Neural cell (in vitro differentiated cells): ENCODE data around the gene GJB3. TPM values are rescaled to one million over a fixed set of nuclear protein-coding genes. Genes with fewer than 3 reads are reported as not detected.

ENCODE experiments used
- H2AFZ ChIP-seq: fragments of 200-600, 300-800 bp; sonication (generic), shearing (Covaris generic); 2 replicates; pipeline ENCODE4 v1.6.0; 2014; ENCODE audit warnings: low read depth, mild to moderate bottlenecking, antibody characterized with exemption, low read length, moderate library complexity
- H3F3A ChIP-seq: fragments of 200-600 bp; shearing (Covaris generic); 2 replicates; pipeline ENCODE4 v1.6.1; 2016; ENCODE audit warnings: mild to moderate bottlenecking, moderate library complexity, mixed read lengths, antibody characterized with exemption, low read length; ENCODE audit not compliant: insufficient read depth, poor library complexity, severe bottlenecking
- H3K27ac ChIP-seq: fragments of 200-600, 300-800 bp; sonication (generic), shearing (Covaris generic); 2 replicates; pipeline ENCODE4 v1.5.1; 2014; ENCODE audit warnings: mild to moderate bottlenecking, low read length, moderate library complexity
- H3K27me3 ChIP-seq: fragments of 300-800, 200-600 bp; sonication (generic), shearing (Covaris generic); 2 replicates; pipeline ENCODE4 v1.6.0; 2014; ENCODE audit warnings: mild to moderate bottlenecking, low read depth, low read length, moderate library complexity; ENCODE audit not compliant: insufficient read depth
- H3K36me3 ChIP-seq: fragments of 300-800, 200-600 bp; sonication (generic), shearing (Covaris generic); 2 replicates; pipeline ENCODE4 v1.5.1; 2014; ENCODE audit warnings: mild to moderate bottlenecking, antibody characterized with exemption, low read length, moderate library complexity; ENCODE audit not compliant: insufficient read depth
- H3K4me2 ChIP-seq: fragments of 300-800, 200-600 bp; sonication (generic), shearing (Covaris generic); 2 replicates; pipeline ENCODE4 v1.6.0; 2014; ENCODE audit warnings: mild to moderate bottlenecking, low read length
- H3K4me3 ChIP-seq: fragments of 300-800, 200-600 bp; sonication (generic), shearing (Covaris generic); 2 replicates; pipeline ENCODE4 v1.5.1; 2014; ENCODE audit warnings: mild to moderate bottlenecking, low read length, moderate library complexity
- H3K79me2 ChIP-seq: fragments of 200-600 bp; shearing (Covaris generic); replicated peaks from 2 replicates; pipeline ENCODE4 v1.6.0; 2014; ENCODE audit warnings: mild to moderate bottlenecking, low read length, moderate library complexity; ENCODE audit not compliant: insufficient read depth
- H3K9ac ChIP-seq: fragments of 300-800, 200-600 bp; sonication (generic), shearing (Covaris generic); 2 replicates; pipeline ENCODE4 v1.6.1; 2016; ENCODE audit warnings: mild to moderate bottlenecking, low read length, mixed read lengths
- H3K9me2 ChIP-seq: fragments of 200-600 bp; shearing (Covaris generic); 2 replicates; pipeline ENCODE4 v1.6.1; 2016; ENCODE audit warnings: mild to moderate bottlenecking, low read length, mixed read lengths; ENCODE audit not compliant: insufficient read depth
- H3K9me3 ChIP-seq: fragments of 200-600, 300-800 bp; sonication (generic), shearing (Covaris generic); 2 replicates; pipeline ENCODE4 v1.6.1; 2016; ENCODE audit warnings: mild to moderate bottlenecking, mixed run types, low read length, moderate library complexity, mixed read lengths
- H4K20me1 ChIP-seq: fragments of 200-600 bp; shearing (Covaris generic); 2 replicates; pipeline ENCODE4 v1.6.1; 2016; ENCODE audit warnings: mild to moderate bottlenecking, mixed run types; ENCODE audit not compliant: insufficient read depth
- EP300 ChIP-seq: fragments of 450-650 bp; conservative IDR thresholded peaks from 2 replicates; pipeline ENCODE4 v1.6.1; 2014; ENCODE audit warnings: antibody characterized with exemption, mild to moderate bottlenecking, moderate library complexity; ENCODE audit not compliant: poor library complexity, severe bottlenecking
- EZH2 ChIP-seq: fragments of 200-600, 300-800 bp; shearing (Covaris generic), sonication (generic); IDR thresholded peaks from 2 replicates; pipeline ENCODE4 v1.6.1; 2014; ENCODE audit warnings: antibody characterized with exemption, low read length, borderline replicate concordance, mild to moderate bottlenecking; ENCODE audit not compliant: insufficient read depth, poor library complexity, severe bottlenecking
- MXI1 ChIP-seq: fragments of 450-650 bp; conservative IDR thresholded peaks from 2 replicates; pipeline ENCODE4 v1.6.1; 2014; ENCODE audit warnings: antibody characterized with exemption, mild to moderate bottlenecking; ENCODE audit not compliant: poor library complexity, severe bottlenecking
- POLR2AphosphoS5 ChIP-seq: IDR thresholded peaks from 2 replicates; pipeline ENCODE4 v1.6.1; 2012
- RAD21 ChIP-seq: fragments of 450-650 bp; conservative IDR thresholded peaks from 2 replicates; pipeline ENCODE4 v1.6.1; 2014; ENCODE audit warnings: antibody characterized with exemption, mild to moderate bottlenecking, moderate library complexity
- SMC3 ChIP-seq: fragments of 450-650 bp; conservative IDR thresholded peaks from 2 replicates; pipeline ENCODE4 v1.6.1; 2014; ENCODE audit warnings: antibody characterized with exemption, mild to moderate bottlenecking, moderate library complexity; ENCODE audit not compliant: poor library complexity
- TAF1 ChIP-seq: IDR thresholded peaks from 2 replicates; pipeline ENCODE4 v1.6.1; 2012; ENCODE audit warnings: low read depth
- polyA plus RNA-seq: library from polyadenylated mRNA; depleted of rRNA; stranded (reverse); fragments of >200 nt; gene quantifications from 2 replicates; pipeline ENCODE4 v1.2.3, GENCODE V29; 2014
- TF ChIP-seq, protein P1 (sequence below): IDR thresholded peaks from 2 replicates; pipeline ENCODE4 v1.6.1; 2012; ENCODE audit warnings: borderline replicate concordance
- TF ChIP-seq, protein P2 (sequence below): fragments of 450-650 bp; IDR thresholded peaks from 2 replicates; pipeline ENCODE4 v1.5.1; 2014; ENCODE audit warnings: antibody characterized with exemption, mild to moderate bottlenecking, moderate library complexity; ENCODE audit not compliant: poor library complexity, severe bottlenecking

GJB3 gene
- polyA plus RNA-seq, 1 donor from 2014 or later: not detected

DNA sequence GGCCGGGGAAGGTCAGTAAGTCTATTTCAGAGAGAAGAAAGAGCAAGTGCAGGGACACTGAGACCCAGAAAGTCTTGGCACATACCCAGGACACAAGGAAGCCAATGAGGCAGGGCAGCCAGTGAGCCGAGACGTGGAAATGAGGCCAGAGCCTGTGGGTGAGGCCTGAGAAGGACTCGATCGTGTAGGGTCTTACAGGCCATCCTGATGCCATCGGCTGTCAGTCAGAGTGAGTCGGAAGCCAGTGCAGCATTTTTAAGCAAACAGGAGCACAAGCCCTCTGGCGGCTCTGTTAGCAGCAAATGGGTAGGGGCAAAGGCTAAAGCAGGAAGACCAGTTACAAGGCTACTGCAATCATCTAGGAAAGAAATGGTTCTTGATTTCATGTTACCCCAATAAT, 6.1 kb upstream of the GJB3 start:
- no peak overlapping the region for H3K4me2 ChIP-seq
- H3F3A ChIP-seq: no peaks in the 10 kb centered on the region
- no peaks in the 10 kb centered on the region for H3K9me3 ChIP-seq
- no peak overlapping the region for H3K4me3 ChIP-seq
- H3K27me3 ChIP-seq: peaks cover 6% of the 10 kb centered on the region
- no peaks in the 10 kb centered on the region for H3K9me2 ChIP-seq
- no peak overlapping the region for H3K9ac ChIP-seq
- H3K27ac ChIP-seq: no peak overlapping the region
- no peaks in the 10 kb centered on the region for H3K36me3 ChIP-seq
- no peaks in the 10 kb centered on the region for H3K79me2 ChIP-seq
- H2AFZ ChIP-seq: no peak overlapping the region
- H4K20me1 ChIP-seq: no peaks in the 10 kb centered on the region
- TF ChIP-seq, protein P1, sequence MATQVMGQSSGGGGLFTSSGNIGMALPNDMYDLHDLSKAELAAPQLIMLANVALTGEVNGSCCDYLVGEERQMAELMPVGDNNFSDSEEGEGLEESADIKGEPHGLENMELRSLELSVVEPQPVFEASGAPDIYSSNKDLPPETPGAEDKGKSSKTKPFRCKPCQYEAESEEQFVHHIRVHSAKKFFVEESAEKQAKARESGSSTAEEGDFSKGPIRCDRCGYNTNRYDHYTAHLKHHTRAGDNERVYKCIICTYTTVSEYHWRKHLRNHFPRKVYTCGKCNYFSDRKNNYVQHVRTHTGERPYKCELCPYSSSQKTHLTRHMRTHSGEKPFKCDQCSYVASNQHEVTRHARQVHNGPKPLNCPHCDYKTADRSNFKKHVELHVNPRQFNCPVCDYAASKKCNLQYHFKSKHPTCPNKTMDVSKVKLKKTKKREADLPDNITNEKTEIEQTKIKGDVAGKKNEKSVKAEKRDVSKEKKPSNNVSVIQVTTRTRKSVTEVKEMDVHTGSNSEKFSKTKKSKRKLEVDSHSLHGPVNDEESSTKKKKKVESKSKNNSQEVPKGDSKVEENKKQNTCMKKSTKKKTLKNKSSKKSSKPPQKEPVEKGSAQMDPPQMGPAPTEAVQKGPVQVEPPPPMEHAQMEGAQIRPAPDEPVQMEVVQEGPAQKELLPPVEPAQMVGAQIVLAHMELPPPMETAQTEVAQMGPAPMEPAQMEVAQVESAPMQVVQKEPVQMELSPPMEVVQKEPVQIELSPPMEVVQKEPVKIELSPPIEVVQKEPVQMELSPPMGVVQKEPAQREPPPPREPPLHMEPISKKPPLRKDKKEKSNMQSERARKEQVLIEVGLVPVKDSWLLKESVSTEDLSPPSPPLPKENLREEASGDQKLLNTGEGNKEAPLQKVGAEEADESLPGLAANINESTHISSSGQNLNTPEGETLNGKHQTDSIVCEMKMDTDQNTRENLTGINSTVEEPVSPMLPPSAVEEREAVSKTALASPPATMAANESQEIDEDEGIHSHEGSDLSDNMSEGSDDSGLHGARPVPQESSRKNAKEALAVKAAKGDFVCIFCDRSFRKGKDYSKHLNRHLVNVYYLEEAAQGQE: no peak
- TF ChIP-seq SMC3: no peak
- TF ChIP-seq MXI1: no peak
- no peak for TF ChIP-seq TAF1
- no peak for TF ChIP-seq EP300
- no peak for TF ChIP-seq RAD21
- TF ChIP-seq, protein P2, sequence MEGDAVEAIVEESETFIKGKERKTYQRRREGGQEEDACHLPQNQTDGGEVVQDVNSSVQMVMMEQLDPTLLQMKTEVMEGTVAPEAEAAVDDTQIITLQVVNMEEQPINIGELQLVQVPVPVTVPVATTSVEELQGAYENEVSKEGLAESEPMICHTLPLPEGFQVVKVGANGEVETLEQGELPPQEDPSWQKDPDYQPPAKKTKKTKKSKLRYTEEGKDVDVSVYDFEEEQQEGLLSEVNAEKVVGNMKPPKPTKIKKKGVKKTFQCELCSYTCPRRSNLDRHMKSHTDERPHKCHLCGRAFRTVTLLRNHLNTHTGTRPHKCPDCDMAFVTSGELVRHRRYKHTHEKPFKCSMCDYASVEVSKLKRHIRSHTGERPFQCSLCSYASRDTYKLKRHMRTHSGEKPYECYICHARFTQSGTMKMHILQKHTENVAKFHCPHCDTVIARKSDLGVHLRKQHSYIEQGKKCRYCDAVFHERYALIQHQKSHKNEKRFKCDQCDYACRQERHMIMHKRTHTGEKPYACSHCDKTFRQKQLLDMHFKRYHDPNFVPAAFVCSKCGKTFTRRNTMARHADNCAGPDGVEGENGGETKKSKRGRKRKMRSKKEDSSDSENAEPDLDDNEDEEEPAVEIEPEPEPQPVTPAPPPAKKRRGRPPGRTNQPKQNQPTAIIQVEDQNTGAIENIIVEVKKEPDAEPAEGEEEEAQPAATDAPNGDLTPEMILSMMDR: no peak
- no peak for TF ChIP-seq POLR2AphosphoS5
- no peak for TF ChIP-seq EZH2

DNA sequence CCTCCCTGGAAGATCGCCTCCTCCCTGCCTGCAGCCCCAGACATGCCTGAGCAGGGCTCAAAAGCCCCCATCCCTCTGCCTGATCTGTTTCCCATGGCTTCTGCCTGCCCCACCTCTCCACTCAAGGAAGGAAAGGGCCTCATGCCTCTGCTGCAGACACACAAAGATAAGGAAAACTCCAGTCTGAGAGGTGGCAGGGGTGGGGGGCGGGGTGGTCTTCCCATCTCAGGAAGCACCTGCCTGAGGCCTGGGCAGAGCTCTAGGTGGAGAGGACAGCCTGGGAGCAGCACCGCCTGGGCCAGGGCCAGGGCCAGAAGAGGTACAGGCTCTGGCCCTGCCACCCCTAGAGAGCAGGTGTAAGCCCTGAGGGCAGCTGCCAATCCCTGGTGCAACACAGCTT, 4.1 kb upstream of the GJB3 start:
- Histone ChIP-seq H4K20me1 (no peaks in the 10 kb centered on the region), H3K27me3 (peaks cover 25% of the 10 kb centered on the region)
- TF ChIP-seq POLR2AphosphoS5: no peak
- TF ChIP-seq, protein P2: no peak
- TF ChIP-seq EZH2: no peak
- TF ChIP-seq TAF1: no peak
- no peak for TF ChIP-seq RAD21
- TF ChIP-seq, protein P1: no peak
- TF ChIP-seq SMC3: no peak
- TF ChIP-seq MXI1: no peak
- no peak for TF ChIP-seq EP300

More for the DNA sequence above, 4.1 kb upstream of the GJB3 start:
- H3F3A ChIP-seq: no peaks in the 10 kb centered on the region
- H3K79me2 ChIP-seq: no peaks in the 10 kb centered on the region
- no peaks in the 10 kb centered on the region for H3K36me3 ChIP-seq
- H3K4me2 ChIP-seq: no peak overlapping the region
- H3K27ac ChIP-seq: no peak overlapping the region
- H3K9me3 ChIP-seq: no peaks in the 10 kb centered on the region
- no peak overlapping the region for H3K4me3 ChIP-seq
- H3K9ac ChIP-seq: no peak overlapping the region
- no peak overlapping the region for H2AFZ ChIP-seq
- H3K9me2 ChIP-seq: no peaks in the 10 kb centered on the region
